Measurements from ENCODE around the gene VN1R5.

GRCh38 chr1:247224822-247225221, 31.1 kb upstream of the VN1R5 start:
- TF ChIP-seq CTCF (IDR thresholded peaks at IDR 0.05) (no peak), POLR2A (IDR thresholded peaks at IDR 0.05) (no peak)

Data from esophagus squamous epithelium (tissue), 4 donors.